ENCODE results near the gene STAT5B.
"Not testable (repeated sequence)": the region's sequence is repeated elsewhere in the genome, so short reads cannot be mapped to it uniquely, and the experiment has no call there.

GRCh38 chr17:42240863-42241262 lies 35.3 kb downstream of the STAT5B start:
- not testable (repeated sequence) for TF ChIP-seq CTCF, POLR2A (IDR thresholded peaks at IDR 0.05)
